Endothelial cell of umbilical vein (primary cell): ENCODE data around the gene HUWE1. TPM values are rescaled to one million over a fixed set of nuclear protein-coding genes. Genes with fewer than 3 reads are reported as not detected.

Experiments used
- BruUV-seq: library from RNA; stranded (reverse); fragments of 400-500 nt; replicated peaks from 2 replicates; lab custom pipeline; 2021; lab: Mats Ljungman, UMichigan
- CTCF ChIA-PET: fragments of 300-600, 350-600 bp; sonication (Branson Sonifier 250); formaldehyde crosslinking; loops from one replicate; lab custom pipeline; 2021; ENCODE audit warnings: antibody characterized with exemption, inconsistent platforms; lab: Charles Lee
- POLR2A ChIA-PET: fragments of 300-600, 350-600 bp; sonication (Branson Sonifier 250); formaldehyde crosslinking; loops from one replicate; lab custom pipeline; 2021; ENCODE audit warnings: antibody characterized with exemption, inconsistent platforms; lab: Charles Lee
- DNase-seq: peaks from one replicate; pipeline ENCODE4 v3.0.0-alpha.2; 2011; ENCODE audit warnings: low read depth, low spot score
- FAIRE-seq: peaks from 2 replicates; lab custom pipeline; 2011; peaks lifted over from hg19 to GRCh38; lab: Jason Lieb, UNC
- H2AFZ ChIP-seq: 2 replicates; pipeline ENCODE4 v1.6.0; 2012; ENCODE audit warnings: low read depth, low read length, control low read depth, inconsistent platforms
- H3K27ac ChIP-seq: 2 replicates; pipeline ENCODE4 v1.5.1; 2011; ENCODE audit warnings: low read depth, mild to moderate bottlenecking, control low read depth, low read length, moderate library complexity; ENCODE audit not compliant: insufficient read depth
- H3K27me3 ChIP-seq, 2 experiments: 2 replicates each; pipeline versions ENCODE4 v1.6.0 to v1.6.1; 2011; ENCODE audit warnings: low read length in 2 of 2, mixed read lengths in 1 of 2; ENCODE audit not compliant: control insufficient read depth in 2 of 2, insufficient read depth in 2 of 2
- H3K36me3 ChIP-seq, 2 experiments: 2 replicates in 1 of 2; 3 replicates in 1 of 2; pipeline ENCODE4 v1.5.1; 2011; ENCODE audit warnings: low read length in 2 of 2, mild to moderate bottlenecking in 1 of 2, moderate library complexity in 1 of 2; ENCODE audit not compliant: control insufficient read depth in 2 of 2, insufficient read depth in 2 of 2; ENCODE audit errors: extremely low read depth in 1 of 2
- H3K4me1 ChIP-seq: 3 replicates; pipeline ENCODE4 v1.5.1; 2011; ENCODE audit warnings: mild to moderate bottlenecking, low read length; ENCODE audit not compliant: control insufficient read depth, insufficient read depth; ENCODE audit errors: extremely low read depth
- H3K4me2 ChIP-seq: 2 replicates; pipeline ENCODE4 v1.6.1; 2011; ENCODE audit warnings: low read length, control low read depth, mixed read lengths; ENCODE audit not compliant: insufficient read depth
- H3K4me3 ChIP-seq, 3 experiments: fragments of 200-600 bp in 1 of 3; sonication (generic), shearing (Covaris generic) in 1 of 3; replicated peaks in 1 of 3; 2 replicates each; pipeline ENCODE4 v1.5.1; 2011 to 2016; ENCODE audit warnings: control low read depth in 3 of 3, low read length in 3 of 3, mild to moderate bottlenecking in 2 of 3, inconsistent platforms in 1 of 3, low read depth in 1 of 3, moderate library complexity in 1 of 3; ENCODE audit not compliant: insufficient read depth in 1 of 3
- H3K79me2 ChIP-seq: 2 replicates; pipeline ENCODE4 v1.6.0; 2012; ENCODE audit warnings: low read length, inconsistent platforms; ENCODE audit not compliant: control insufficient read depth, insufficient read depth
- H3K9ac ChIP-seq: replicated peaks from 2 replicates; pipeline ENCODE3; 2011; ENCODE audit warnings: low read length, control low read depth; ENCODE audit not compliant: insufficient read depth; ENCODE audit errors: extremely low read depth
- H3K9me1 ChIP-seq: replicated peaks from 3 replicates; pipeline ENCODE4 v1.6.0; 2011; ENCODE audit warnings: mild to moderate bottlenecking, low read length; ENCODE audit not compliant: control insufficient read depth, insufficient read depth; ENCODE audit errors: extremely low read depth
- H3K9me3 ChIP-seq: replicated peaks from 2 replicates; pipeline ENCODE4 v1.5.1; 2012; ENCODE audit warnings: low read length, inconsistent platforms; ENCODE audit not compliant: control insufficient read depth, insufficient read depth
- H4K20me1 ChIP-seq: replicated peaks from 2 replicates; pipeline ENCODE3; 2011; ENCODE audit warnings: mild to moderate bottlenecking, low read length; ENCODE audit not compliant: control insufficient read depth, insufficient read depth; ENCODE audit errors: extremely low read depth
- EZH2 ChIP-seq: IDR thresholded peaks from 2 replicates; pipeline ENCODE4 v1.6.1; 2012; ENCODE audit warnings: borderline replicate concordance, low read depth, mild to moderate bottlenecking, moderate library complexity, low read length, inconsistent platforms; ENCODE audit not compliant: severe bottlenecking
- FOS ChIP-seq: IDR thresholded peaks from 2 replicates; pipeline ENCODE4 v1.6.1; 2011; ENCODE audit warnings: mild to moderate bottlenecking, low read length, moderate library complexity, borderline replicate concordance; ENCODE audit not compliant: insufficient read depth
- GATA2 ChIP-seq: IDR thresholded peaks from 2 replicates; pipeline ENCODE4 v1.7.0; 2011; ENCODE audit warnings: low read depth, mild to moderate bottlenecking, moderate library complexity, mixed read lengths, low read length; ENCODE audit not compliant: insufficient read length, insufficient read depth
- JUN ChIP-seq: IDR thresholded peaks from 2 replicates; pipeline ENCODE4 v1.6.1; 2011; ENCODE audit warnings: borderline replicate concordance, low read depth; ENCODE audit not compliant: insufficient read length, insufficient read depth
- MAX ChIP-seq: IDR thresholded peaks from 2 replicates; pipeline ENCODE4 v1.6.1; 2011; ENCODE audit not compliant: insufficient read depth, insufficient read length
- MYC ChIP-seq: IDR thresholded peaks from one replicate; pipeline ENCODE4 v1.6.1; 2011; ENCODE audit warnings: mild to moderate bottlenecking, low read depth, low read length
- POLR2A ChIP-seq: IDR thresholded peaks from 2 replicates; pipeline ENCODE4 v1.6.1; 2012; ENCODE audit warnings: low read depth, mild to moderate bottlenecking, control low read depth, low read length
- POLR2AphosphoS5 ChIP-seq: IDR thresholded peaks from 2 replicates; pipeline ENCODE4 v1.6.1; 2012; ENCODE audit warnings: low read depth, mild to moderate bottlenecking, control low read depth, low read length, moderate library complexity; ENCODE audit not compliant: insufficient read depth
- dilution Hi-C: fragments of 300-500 bp; cut with MboI; formaldehyde crosslinking; loops from one replicate; pipeline ENCODE4 v1.15.0; 2019; ENCODE audit warnings: low sequenced_read_pairs; ENCODE audit not compliant: extremely low pct_ligation_motif_present
- intact Hi-C: fragments of 100-400 bp; cut with micrococcal nuclease; formaldehyde crosslinking; loops from one replicate; pipeline ENCODE4 v1.10.0; 2022
- polyA plus RNA-seq, 4 experiments: library from polyadenylated mRNA; depleted of rRNA in 3 of 4; stranded (reverse) in 3 of 4; unstranded in 1 of 4; fragments of >200 nt; gene quantifications; 2 replicates each; pipeline versions ENCODE4 v1.2.1 to v1.2.3, GENCODE V29; 2011 to 2012; ENCODE audit warnings: missing spikeins in 1 of 4
- total RNA-seq: library from RNA; stranded (reverse); gene quantifications from 2 replicates; pipeline ENCODE4 v1.2.3, GENCODE V29; 2021
- TF ChIP-seq, protein P1 (sequence below), 2 donors: IDR thresholded peaks; 1 replicate in 1 of 2; 2 replicates in 1 of 2; pipeline ENCODE4 v1.5.1; 2011; ENCODE audit warnings: low read length in 2 of 2, mild to moderate bottlenecking in 2 of 2, moderate library complexity in 2 of 2, control low read depth in 1 of 2, inconsistent platforms in 1 of 2, low read depth in 1 of 2; ENCODE audit not compliant: insufficient read depth in 1 of 2; ENCODE audit errors: extremely low read depth in 1 of 2

HUWE1 gene
- total and polyA plus RNA-seq, 2 donors (not counting 3 experiments of a cell fraction or from before 2014, with no cell fraction given), result 66.6 to 210 TPM

- no peaks in the 10 kb centered on the region for H3K9me3 ChIP-seq
- no peak overlapping the region for H3K9ac ChIP-seq
- TF ChIP-seq FOS (no peak), MAX (no peak), JUN (no peak), MYC (no peak), POLR2A (no peak), POLR2AphosphoS5 (no peak), EZH2 (no peak), GATA2 (no peak)
- TF ChIP-seq, protein P1, sequence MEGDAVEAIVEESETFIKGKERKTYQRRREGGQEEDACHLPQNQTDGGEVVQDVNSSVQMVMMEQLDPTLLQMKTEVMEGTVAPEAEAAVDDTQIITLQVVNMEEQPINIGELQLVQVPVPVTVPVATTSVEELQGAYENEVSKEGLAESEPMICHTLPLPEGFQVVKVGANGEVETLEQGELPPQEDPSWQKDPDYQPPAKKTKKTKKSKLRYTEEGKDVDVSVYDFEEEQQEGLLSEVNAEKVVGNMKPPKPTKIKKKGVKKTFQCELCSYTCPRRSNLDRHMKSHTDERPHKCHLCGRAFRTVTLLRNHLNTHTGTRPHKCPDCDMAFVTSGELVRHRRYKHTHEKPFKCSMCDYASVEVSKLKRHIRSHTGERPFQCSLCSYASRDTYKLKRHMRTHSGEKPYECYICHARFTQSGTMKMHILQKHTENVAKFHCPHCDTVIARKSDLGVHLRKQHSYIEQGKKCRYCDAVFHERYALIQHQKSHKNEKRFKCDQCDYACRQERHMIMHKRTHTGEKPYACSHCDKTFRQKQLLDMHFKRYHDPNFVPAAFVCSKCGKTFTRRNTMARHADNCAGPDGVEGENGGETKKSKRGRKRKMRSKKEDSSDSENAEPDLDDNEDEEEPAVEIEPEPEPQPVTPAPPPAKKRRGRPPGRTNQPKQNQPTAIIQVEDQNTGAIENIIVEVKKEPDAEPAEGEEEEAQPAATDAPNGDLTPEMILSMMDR (IDR thresholded peaks at IDR 0.05; ENCODE audit: extremely low read depth in 1 of 2, insufficient read depth in 1 of 2, low read depth in 1 of 2, low read length in 2 of 2), result no peak
- dilution Hi-C loops, result no loop called here
- no TSS peak for BruUV-seq
- CTCF ChIA-PET, result no interaction called here
- H3K79me2 ChIP-seq, result no peaks in the 10 kb centered on the region
- no peak overlapping the region for H2AFZ ChIP-seq
- intact Hi-C loops, result no loop called here
- POLR2A ChIA-PET, result no interaction called here
- no peaks in the 10 kb centered on the region for H3K4me1 ChIP-seq
- FAIRE-seq, result no peak
- no peaks in the 10 kb centered on the region for H3K9me1 ChIP-seq
- H3K4me3 ChIP-seq, result no peak overlapping the region
- no peak overlapping the region for H3K27ac ChIP-seq
- no peaks in the 10 kb centered on the region for H3K36me3 ChIP-seq
- H4K20me1 ChIP-seq, result no peaks in the 10 kb centered on the region
- H3K4me2 ChIP-seq, result no peak overlapping the region
- no peak for DNase-seq
- no peaks in the 10 kb centered on the region for H3K27me3 ChIP-seq
Observed at GRCh38 chrX:53526999-53527398, 159.5 kb downstream of the HUWE1 start.
